GM20000 (cell line): ENCODE data around the gene LHFPL6.

Experiments used
- DNase-seq: peaks from one replicate; pipeline ENCODE4 v3.0.0; 2012; ENCODE audit warnings: low spot score
- TF ChIP-seq, protein P1 (sequence below): IDR thresholded peaks from 2 replicates; pipeline ENCODE4 v1.5.1; 2012; ENCODE audit warnings: mild to moderate bottlenecking, control low read depth; ENCODE audit errors: extremely low read depth, missing control alignments

Gene LHFPL6

DNA sequence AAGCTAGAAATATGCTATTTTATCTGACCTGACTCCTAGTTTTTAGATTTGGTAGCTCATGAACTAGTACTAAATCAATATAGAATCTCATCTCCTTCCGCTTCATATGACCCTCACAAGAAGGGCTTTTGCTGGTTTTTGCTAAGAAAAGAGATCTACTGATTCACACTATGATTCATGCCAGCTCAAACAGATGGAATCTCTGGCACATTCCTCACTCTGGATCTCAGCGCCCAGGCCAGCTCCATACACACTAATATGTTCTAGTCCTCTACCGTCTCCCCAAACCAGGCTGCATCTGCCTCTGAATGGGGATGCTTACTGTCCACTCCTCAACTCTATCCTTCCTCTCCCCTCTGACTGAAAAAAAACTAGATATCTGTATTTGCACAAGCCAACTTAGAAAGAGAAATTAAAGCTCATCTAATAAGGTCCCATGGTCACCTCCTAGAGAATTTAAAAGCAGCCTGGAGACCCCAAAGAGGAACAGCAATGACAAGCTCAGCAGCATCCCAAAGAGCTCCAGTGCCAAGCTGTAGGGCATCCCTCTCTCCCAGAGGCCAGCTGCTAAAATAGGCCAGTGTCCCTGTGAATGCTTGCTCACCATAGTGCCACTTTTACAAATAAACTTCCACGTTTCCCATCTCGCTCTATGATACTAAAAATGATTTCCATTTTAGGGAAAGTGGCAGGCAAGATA lies 74.9 kb downstream of the LHFPL6 start:
- TF ChIP-seq, protein P1, sequence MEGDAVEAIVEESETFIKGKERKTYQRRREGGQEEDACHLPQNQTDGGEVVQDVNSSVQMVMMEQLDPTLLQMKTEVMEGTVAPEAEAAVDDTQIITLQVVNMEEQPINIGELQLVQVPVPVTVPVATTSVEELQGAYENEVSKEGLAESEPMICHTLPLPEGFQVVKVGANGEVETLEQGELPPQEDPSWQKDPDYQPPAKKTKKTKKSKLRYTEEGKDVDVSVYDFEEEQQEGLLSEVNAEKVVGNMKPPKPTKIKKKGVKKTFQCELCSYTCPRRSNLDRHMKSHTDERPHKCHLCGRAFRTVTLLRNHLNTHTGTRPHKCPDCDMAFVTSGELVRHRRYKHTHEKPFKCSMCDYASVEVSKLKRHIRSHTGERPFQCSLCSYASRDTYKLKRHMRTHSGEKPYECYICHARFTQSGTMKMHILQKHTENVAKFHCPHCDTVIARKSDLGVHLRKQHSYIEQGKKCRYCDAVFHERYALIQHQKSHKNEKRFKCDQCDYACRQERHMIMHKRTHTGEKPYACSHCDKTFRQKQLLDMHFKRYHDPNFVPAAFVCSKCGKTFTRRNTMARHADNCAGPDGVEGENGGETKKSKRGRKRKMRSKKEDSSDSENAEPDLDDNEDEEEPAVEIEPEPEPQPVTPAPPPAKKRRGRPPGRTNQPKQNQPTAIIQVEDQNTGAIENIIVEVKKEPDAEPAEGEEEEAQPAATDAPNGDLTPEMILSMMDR, result no peak
- no peak for DNase-seq

GRCh38 chr13:39527301-39527700 lies 75.7 kb downstream of the LHFPL6 start:
- TF ChIP-seq, protein P1, result no peak

GRCh38 chr13:39526499-39526898 lies 76.5 kb downstream of the LHFPL6 start:
- DNase-seq, result no peak
- TF ChIP-seq, protein P1, result no peak

More at GRCh38 chr13:39527301-39527700, 75.7 kb downstream of the LHFPL6 start:
- no peak for DNase-seq

- TF ChIP-seq, protein P1, result no peak
- DNase-seq, result no peak
Measured at GRCh38 chr13:39525506-39525905, 77.5 kb downstream of the LHFPL6 start.

- TF ChIP-seq, protein P1, result no peak
- DNase-seq, result no peak
Measured at GRCh38 chr13:39524795-39525194, 78.2 kb downstream of the LHFPL6 start.

DNA sequence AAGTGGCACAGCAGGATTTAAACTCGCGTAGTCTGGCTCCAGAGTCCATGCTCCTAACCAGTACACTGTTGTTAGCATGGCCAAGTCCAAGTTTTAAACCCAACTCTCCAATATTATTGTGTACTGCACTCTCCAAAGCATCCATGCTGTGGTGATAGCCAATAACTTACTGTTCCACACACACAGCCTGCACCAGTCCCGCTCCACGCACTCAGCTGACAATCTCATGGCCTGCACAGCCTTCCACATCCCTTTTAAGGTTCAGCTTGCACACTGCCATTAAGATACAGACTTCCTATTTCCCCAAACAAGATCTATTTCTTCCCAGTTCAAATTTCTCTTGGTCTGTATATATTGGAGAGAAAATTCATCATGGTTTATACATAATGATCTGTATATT lies 80.7 kb downstream of the LHFPL6 start:
- no peak for DNase-seq
- TF ChIP-seq, protein P1, result no peak

DNA sequence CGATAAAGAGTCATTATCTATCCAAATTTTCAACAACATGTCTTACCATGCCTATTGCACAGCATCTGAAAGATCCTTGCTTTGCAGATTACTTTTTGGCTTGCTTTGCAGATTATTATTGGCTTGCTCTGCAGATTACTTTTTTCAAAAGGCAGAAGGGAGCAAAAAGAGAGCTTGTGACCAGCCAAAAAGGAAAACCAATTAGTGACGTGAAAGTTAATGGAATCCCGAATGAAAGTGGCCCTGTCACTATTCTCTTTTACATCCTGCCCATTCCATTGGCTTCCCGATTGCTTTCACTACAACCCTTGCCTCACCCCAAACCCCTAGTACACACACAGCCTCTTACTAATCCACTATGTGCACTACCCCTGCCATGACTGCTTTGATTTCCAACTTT lies 81.3 kb downstream of the LHFPL6 start:
- TF ChIP-seq, protein P1, result no peak
- DNase-seq, result no peak
